Stimulated activated CD8-positive, alpha-beta memory T cell treated with anti-CD3 and anti-CD28 coated beads, Interleukin-15, amount 100 ng/mL, for 24 hours (primary cell): ENCODE data around the gene COX7A1.
"Not testable (repeated sequence)": the region's sequence is repeated elsewhere in the genome, so short reads cannot be mapped to it uniquely, and the experiment has no call there.

ENCODE experiments used
- DNase-seq: peaks from one replicate; pipeline ENCODE4 v3.0.0-alpha.2; 2020; ENCODE audit warnings: low read depth

The COX7A1 gene

GRCh38 chr19:36141039-36141927, 11.0 kb downstream of the COX7A1 start:
- DNase-seq = peak; percentile 83

GRCh38 chr19:36140304-36141038, 11.8 kb downstream of the COX7A1 start:
- DNase-seq = no peak

GRCh38 chr19:36139473-36140303, 12.6 kb downstream of the COX7A1 start, which contains the start of gene CAPNS1:
Gene CAPNS1 (plus strand): TSS chr19:36140066. CDS start chr19:36141012, 946 bp downstream.
- peak; percentile 88 for DNase-seq

- no peak for DNase-seq
Observed at GRCh38 chr19:36139120-36139472, 13.2 kb downstream of the COX7A1 start.

- DNase-seq = no peak
Observed at GRCh38 chr19:36136964-36137686, 15.1 kb downstream of the COX7A1 start.

GRCh38 chr19:36134867-36135266, 17.4 kb downstream of the COX7A1 start:
- not testable (repeated sequence) for DNase-seq

GRCh38 chr19:36131221-36131620, 21.0 kb downstream of the COX7A1 start:
- DNase-seq = not testable (repeated sequence)

- no peak for DNase-seq
Observed at GRCh38 chr19:36128392-36128736, 23.9 kb downstream of the COX7A1 start.

- DNase-seq = no peak
Observed at GRCh38 chr19:36125557-36125956, 26.7 kb downstream of the COX7A1 start.

GRCh38 chr19:36121486-36122124, 30.6 kb downstream of the COX7A1 start:
- no peak for DNase-seq

- DNase-seq = no peak
Observed at GRCh38 chr19:36120984-36121358, 31.3 kb downstream of the COX7A1 start.

- DNase-seq = no peak
Observed at GRCh38 chr19:36120092-36120983, 31.9 kb downstream of the COX7A1 start.

- no peak for DNase-seq
Observed at GRCh38 chr19:36116344-36116637, 36.0 kb downstream of the COX7A1 start.

GRCh38 chr19:36115453-36116343, 36.5 kb downstream of the COX7A1 start, which contains the start of gene TBCB:
Gene TBCB (plus strand): TSS chr19:36115468. CDS start chr19:36115561, 93 bp downstream.
- peak; percentile 84 for DNase-seq

GRCh38 chr19:36114721-36115452, 37.4 kb downstream of the COX7A1 start, which contains the start of gene POLR2I:
Gene POLR2I (minus strand): TSS chr19:36114875. CDS start chr19:36114856, 19 bp downstream.
- peak; percentile 92 for DNase-seq

GRCh38 chr19:36113894-36114720, 38.1 kb downstream of the COX7A1 start:
- no peak for DNase-seq

- DNase-seq = no peak
Observed at GRCh38 chr19:36113425-36113824, 38.8 kb downstream of the COX7A1 start.
